HEK293 (cell line): Measurements from ENCODE around the gene GBF1.

Source experiments
- CTCF ChIA-PET: fragments of 350-600 bp; formaldehyde crosslinking; extraction: SDS; loops from one replicate; lab custom pipeline; 2021; ENCODE audit warnings: antibody characterized with exemption; lab: Yijun Ruan, JAX
- POLR2A ChIA-PET: fragments of 300-600 bp; formaldehyde crosslinking; extraction: SDS; loops from one replicate; lab custom pipeline; 2020; ENCODE audit warnings: antibody characterized with exemption, inconsistent platforms; lab: Yijun Ruan, JAX
- H3K27ac ChIP-seq: fragments of 200-500 bp; sonication (Bioruptor generic); 2 replicates; pipeline ENCODE4 v1.5.1; 2014; ENCODE audit warnings: low read depth, low read length, control low read depth, inconsistent platforms; ENCODE audit errors: extremely low read depth
- H3K36me3 ChIP-seq, 2 experiments: fragments of 200-500 bp in 1 of 2; sonication (Bioruptor generic) in 1 of 2; 1 replicate in 1 of 2; 2 replicates in 1 of 2; pipeline ENCODE4 v1.5.1; 2014 to 2017; ENCODE audit warnings: inconsistent platforms in 2 of 2, low read length in 2 of 2; ENCODE audit not compliant: control insufficient read depth in 2 of 2, insufficient read depth in 1 of 2
- H3K4me1 ChIP-seq: fragments of 200-500 bp; sonication (Bioruptor generic); 2 replicates; pipeline ENCODE4 v1.5.1; 2014; ENCODE audit warnings: mild to moderate bottlenecking, low read length, inconsistent platforms; ENCODE audit not compliant: control insufficient read depth, insufficient read depth
- H3K4me3 ChIP-seq: 2 replicates; pipeline ENCODE4 v1.5.1; 2011; ENCODE audit warnings: low read depth, mild to moderate bottlenecking, control low read depth, low read length, moderate library complexity
- H3K9me3 ChIP-seq: fragments of 200-500 bp; sonication (Bioruptor generic); 2 replicates; pipeline ENCODE4 v1.5.1; 2014; ENCODE audit warnings: low read depth, low read length, inconsistent platforms; ENCODE audit not compliant: control insufficient read depth, insufficient read depth
- CTCF ChIP-seq: fragments of 450-650 bp; formaldehyde crosslinking; IDR thresholded peaks from 2 replicates; pipeline ENCODE4 v1.5.1; 2016; ENCODE audit warnings: missing biosample characterization, missing genetic modification characterization
- GLI4 ChIP-seq: fragments of 450-650 bp; formaldehyde crosslinking; IDR thresholded peaks from 2 replicates; pipeline ENCODE4 v1.5.1; 2016; ENCODE audit warnings: missing biosample characterization, missing genetic modification characterization
- GLIS1 ChIP-seq: fragments of 450-650 bp; formaldehyde crosslinking; IDR thresholded peaks from 2 replicates; pipeline ENCODE4 v1.5.1; 2016; ENCODE audit warnings: missing biosample characterization, missing genetic modification characterization
- GLIS2 ChIP-seq: fragments of 450-650 bp; formaldehyde crosslinking; IDR thresholded peaks from 2 replicates; pipeline ENCODE4 v1.5.1; 2016; ENCODE audit warnings: missing biosample characterization, missing genetic modification characterization
- MYNN ChIP-seq: fragments of 450-650 bp; formaldehyde crosslinking; IDR thresholded peaks from 2 replicates; pipeline ENCODE4 v1.5.1; 2016; ENCODE audit warnings: missing biosample characterization, missing genetic modification characterization, borderline replicate concordance
- PBX3 ChIP-seq: sonication (generic); formaldehyde crosslinking; IDR thresholded peaks from 2 replicates; pipeline ENCODE4 v1.8.1; 2022; ENCODE audit warnings: mild to moderate bottlenecking, moderate library complexity, missing genetic modification reagents
- PRDM1 ChIP-seq: fragments of 450-650 bp; formaldehyde crosslinking; IDR thresholded peaks from 2 replicates; pipeline ENCODE4; 2016; ENCODE audit warnings: missing biosample characterization, missing genetic modification characterization
- REPIN1 ChIP-seq: fragments of 450-650 bp; formaldehyde crosslinking; IDR thresholded peaks from 2 replicates; pipeline ENCODE4 v1.5.1; 2017; ENCODE audit warnings: missing biosample characterization, missing genetic modification characterization, low read depth
- SCRT2 ChIP-seq: fragments of 450-650 bp; formaldehyde crosslinking; IDR thresholded peaks from 2 replicates; pipeline ENCODE4 v1.5.1; 2016; ENCODE audit warnings: missing biosample characterization, missing genetic modification characterization
- ZBTB21 ChIP-seq: fragments of 450-650 bp; formaldehyde crosslinking; IDR thresholded peaks from 2 replicates; pipeline ENCODE4 v1.5.1; 2017; ENCODE audit warnings: missing biosample characterization, missing genetic modification characterization
- ZBTB48 ChIP-seq: fragments of 450-650 bp; formaldehyde crosslinking; IDR thresholded peaks from 2 replicates; pipeline ENCODE4 v1.5.1; 2016; ENCODE audit warnings: missing biosample characterization, missing genetic modification characterization
- ZNF10 ChIP-seq: fragments of 450-650 bp; formaldehyde crosslinking; IDR thresholded peaks from 2 replicates; pipeline ENCODE4 v1.5.1; 2017; ENCODE audit warnings: missing biosample characterization, missing genetic modification characterization
- ZNF112 ChIP-seq: fragments of 450-650 bp; formaldehyde crosslinking; IDR thresholded peaks from 2 replicates; pipeline ENCODE4 v1.5.0; 2017; ENCODE audit warnings: missing biosample characterization, missing genetic modification characterization
- ZNF138 ChIP-seq: fragments of 450-650 bp; formaldehyde crosslinking; IDR thresholded peaks from 2 replicates; pipeline ENCODE4 v1.5.1; 2016; ENCODE audit warnings: missing biosample characterization, missing genetic modification characterization, borderline replicate concordance
- ZNF37A ChIP-seq: fragments of 450-650 bp; IDR thresholded peaks from 2 replicates; pipeline ENCODE4 v1.5.1; 2018; ENCODE audit warnings: missing biosample characterization, missing genetic modification characterization
- ZNF398 ChIP-seq: fragments of 450-650 bp; formaldehyde crosslinking; IDR thresholded peaks from 2 replicates; pipeline ENCODE4 v1.5.1; 2017; ENCODE audit warnings: missing biosample characterization, missing genetic modification characterization
- TF ChIP-seq, protein P1 (sequence below): fragments of 450-650 bp; formaldehyde crosslinking; IDR thresholded peaks from 2 replicates; pipeline ENCODE4 v1.5.1; 2016; ENCODE audit warnings: missing biosample characterization, missing genetic modification characterization

The GBF1 gene

DNA sequence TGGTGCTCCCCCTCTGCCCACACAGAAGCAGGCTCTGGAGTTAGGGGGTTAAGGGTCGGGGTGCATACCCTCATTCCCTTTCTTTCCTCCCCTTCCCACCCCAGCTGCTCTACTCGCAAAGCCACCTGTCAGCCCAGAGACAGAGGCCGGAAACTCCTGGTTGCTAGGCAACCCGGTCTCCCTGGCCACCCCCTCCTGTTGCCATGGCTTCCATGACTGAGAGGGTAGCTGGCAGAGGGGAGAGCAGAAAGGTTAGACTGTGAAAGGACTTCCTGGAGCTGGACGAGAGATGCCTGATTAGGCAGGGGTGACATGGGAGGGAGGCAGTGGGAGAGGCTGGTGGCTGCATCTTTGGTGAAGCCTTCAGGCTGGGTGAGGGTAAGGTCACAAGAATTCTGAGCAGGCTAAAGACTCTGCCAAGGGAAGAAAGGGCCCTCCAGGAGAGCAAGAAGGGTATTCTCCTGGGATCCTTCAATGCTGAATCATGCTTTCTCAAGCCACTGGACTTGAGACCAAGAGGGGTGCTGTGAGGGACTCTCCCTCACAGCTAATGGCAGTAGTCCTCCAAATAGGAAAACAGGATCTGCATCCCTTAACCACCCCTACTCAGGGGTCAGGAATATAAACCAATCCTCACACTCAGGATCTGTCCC lies 167.8 kb downstream of the GBF1 start:
- H3K4me3 ChIP-seq: no peak overlapping the region
- POLR2A ChIA-PET: interaction anchor here (2.1 kb wide), 1 partner anchor 8 kb away, joined by 6 read pairs; the partner anchor contains the start of gene FBXL15
- CTCF ChIA-PET: interaction anchor here (0.9 to 4.5 kb wide), 4 partner anchors 9 to 183 kb away, joined by 4 to 28 read pairs (median 10); no protein-coding TSS in a partner anchor
- TF ChIP-seq CTCF (tag by site-specific recombination) (no peak), MYNN (tag by site-specific recombination) (peak; percentile 93), GLIS2 (tag by site-specific recombination) (0 out of 2 replicates have a peak, but pooled peaks have one; percentile 26), ZNF112 (tag by site-specific recombination) (no peak), ZNF37A (tag by site-specific recombination) (no peak), ZBTB21 (tag by site-specific recombination) (no peak), GLIS1 (tag by site-specific recombination) (peak; percentile 42; the same call in 1 of the 2 replicates), ZNF398 (no peak), PBX3 (no peak), GLI4 (tag by site-specific recombination) (no peak), SCRT2 (tag by site-specific recombination) (peak; percentile 44; the same call in 1 of the 2 replicates), REPIN1 (tag by site-specific recombination) (no peak), ZNF10 (tag by site-specific recombination) (no peak), ZBTB48 (tag by site-specific recombination) (0 out of 2 replicates have a peak, but pooled peaks have one; percentile 31)
- TF ChIP-seq, protein P1, sequence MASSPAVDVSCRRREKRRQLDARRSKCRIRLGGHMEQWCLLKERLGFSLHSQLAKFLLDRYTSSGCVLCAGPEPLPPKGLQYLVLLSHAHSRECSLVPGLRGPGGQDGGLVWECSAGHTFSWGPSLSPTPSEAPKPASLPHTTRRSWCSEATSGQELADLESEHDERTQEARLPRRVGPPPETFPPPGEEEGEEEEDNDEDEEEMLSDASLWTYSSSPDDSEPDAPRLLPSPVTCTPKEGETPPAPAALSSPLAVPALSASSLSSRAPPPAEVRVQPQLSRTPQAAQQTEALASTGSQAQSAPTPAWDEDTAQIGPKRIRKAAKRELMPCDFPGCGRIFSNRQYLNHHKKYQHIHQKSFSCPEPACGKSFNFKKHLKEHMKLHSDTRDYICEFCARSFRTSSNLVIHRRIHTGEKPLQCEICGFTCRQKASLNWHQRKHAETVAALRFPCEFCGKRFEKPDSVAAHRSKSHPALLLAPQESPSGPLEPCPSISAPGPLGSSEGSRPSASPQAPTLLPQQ (tag by site-specific recombination): no peak
- no peak overlapping the region for H3K27ac ChIP-seq
- H3K36me3 ChIP-seq: no peaks in the 10 kb centered on the region
- H3K9me3 ChIP-seq: no peaks in the 10 kb centered on the region
- H3K4me1 ChIP-seq: no peaks in the 10 kb centered on the region; the same call in 1 of the 2 replicates

DNA sequence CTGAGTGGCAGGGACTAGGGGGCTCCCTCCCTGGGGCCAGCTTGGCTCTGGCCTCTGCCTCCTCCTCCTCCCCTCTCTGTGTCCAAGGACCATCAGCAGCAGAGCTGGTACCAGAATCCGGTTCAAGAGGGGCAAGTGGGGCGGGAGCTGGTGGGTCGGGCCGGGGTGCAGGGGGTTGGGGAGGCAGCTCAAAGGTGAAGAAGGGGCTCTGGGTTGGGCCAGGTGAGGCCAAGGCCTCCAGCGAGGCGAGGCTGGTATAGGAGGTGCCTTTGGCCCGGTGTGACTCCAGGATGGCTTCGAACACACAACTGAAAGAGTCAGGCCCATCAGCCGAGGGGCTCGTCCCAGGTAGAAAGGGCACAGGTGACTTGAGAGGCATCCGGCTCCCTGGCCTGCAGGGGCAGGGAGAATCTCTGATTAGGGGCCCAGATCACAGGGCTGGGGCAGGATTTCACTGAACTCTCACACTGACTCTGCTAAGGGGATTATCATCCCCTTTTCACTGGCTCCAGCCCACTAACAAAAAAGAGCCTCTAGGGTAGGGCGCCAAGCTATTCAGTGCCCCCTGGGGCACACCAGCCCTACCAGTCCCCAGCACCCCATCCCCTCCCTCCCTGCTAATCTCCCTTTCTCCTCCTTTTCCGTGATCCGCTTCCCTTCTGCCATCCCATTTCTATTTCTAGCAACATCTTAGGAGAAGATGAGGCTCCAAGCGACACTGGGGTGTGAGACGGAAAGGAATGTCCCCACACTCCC lies 168.7 kb downstream of the GBF1 start:
- Histone ChIP-seq H3K9me3 (no peaks in the 10 kb centered on the region), H3K4me1 (no peaks in the 10 kb centered on the region; the same call in 1 of the 2 replicates), H3K36me3 (no peaks in the 10 kb centered on the region), H3K4me3 (no peak overlapping the region), H3K27ac (no peak overlapping the region)
- no peak for TF ChIP-seq ZNF138 (tag by site-specific recombination)
- 0 out of 2 replicates have a peak, but pooled peaks have one; percentile 24 for TF ChIP-seq PRDM1
- CTCF ChIA-PET: interaction anchor here (1.0 to 2.3 kb wide), 3 partner anchors 10 to 184 kb away, joined by 6 to 13 read pairs (median 6); no protein-coding TSS in a partner anchor
- POLR2A ChIA-PET: no interaction called here
